OCI-LY7 (cell line): ENCODE data around the gene CLTB.

ENCODE experiments used
- CTCF ChIP-seq: fragments of 200-600 bp; sonication (generic); conservative IDR thresholded peaks from 2 replicates; pipeline ENCODE4 v1.5.1; 2014; ENCODE audit warnings: mild to moderate bottlenecking, antibody characterized with exemption, low read length, moderate library complexity, mixed read lengths
- EZH2phosphoT487 ChIP-seq: fragments of 200-600 bp; sonication (generic); IDR thresholded peaks from 2 replicates; pipeline ENCODE4 v1.6.1; 2018; ENCODE audit warnings: low read depth, borderline replicate concordance, mild to moderate bottlenecking, mixed run types, antibody characterized with exemption, low read length, moderate library complexity, mixed read lengths

DNA sequence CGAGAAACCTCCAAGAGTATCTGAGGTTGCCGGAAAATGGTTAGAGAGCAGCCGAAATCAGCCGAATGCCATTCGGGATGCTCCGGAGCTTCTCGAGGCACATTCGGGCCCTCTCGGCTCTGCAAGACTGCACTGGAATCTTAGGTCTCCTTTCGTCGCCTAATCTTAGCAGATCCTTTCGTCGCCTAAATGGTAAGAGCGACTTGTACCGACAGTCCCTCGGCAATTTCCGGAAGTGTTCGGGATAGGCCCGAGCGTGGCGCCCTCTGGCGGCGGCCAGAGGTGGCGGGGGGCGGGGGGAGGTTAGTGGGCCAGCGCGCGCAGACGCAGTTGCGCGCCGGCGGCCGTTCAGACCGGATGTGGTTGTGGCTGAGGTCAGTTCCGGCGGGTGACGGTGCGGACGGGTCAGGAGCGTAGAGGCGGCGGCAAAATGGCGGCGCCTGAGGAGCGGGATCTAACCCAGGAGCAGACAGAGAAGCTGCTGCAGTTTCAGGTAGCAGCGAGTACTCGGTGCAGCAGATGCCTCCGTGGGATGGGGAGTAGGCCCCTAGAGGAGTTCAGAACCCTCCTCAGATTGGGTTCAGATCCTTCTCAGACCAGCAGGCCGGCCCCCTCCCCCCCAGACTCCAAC is 31.8 kb upstream of the CLTB start, which contains the start of gene FAF2:
- peak; percentile 96 for TF ChIP-seq CTCF
- TF ChIP-seq EZH2phosphoT487 = no peak
